ENCODE results near the gene FAM227B.
"Not testable (repeated sequence)": the region's sequence is repeated elsewhere in the genome, so short reads cannot be mapped to it uniquely, and the experiment has no call there.

The FAM227B gene

DNA sequence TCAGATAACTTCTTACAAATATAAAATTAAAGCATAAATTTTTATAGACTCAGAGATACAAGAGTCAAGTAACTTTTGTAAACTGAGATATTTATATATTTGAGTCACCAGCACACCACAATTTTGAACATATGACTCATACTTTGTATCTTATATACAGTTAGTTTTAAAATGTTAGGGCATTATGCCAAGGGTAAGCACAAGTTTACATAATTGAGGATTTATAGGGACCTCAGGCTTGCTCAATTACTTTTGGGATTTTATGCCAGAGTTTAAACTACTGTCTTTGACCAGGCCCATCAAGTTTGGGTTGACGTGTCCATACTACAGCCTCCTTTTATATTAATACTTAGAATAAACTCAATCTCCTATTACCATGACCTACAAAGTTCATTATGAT lies 205.0 kb downstream of the FAM227B start:
- no peak for DNase-seq (ENCODE audit: extremely low spot score)

DNA sequence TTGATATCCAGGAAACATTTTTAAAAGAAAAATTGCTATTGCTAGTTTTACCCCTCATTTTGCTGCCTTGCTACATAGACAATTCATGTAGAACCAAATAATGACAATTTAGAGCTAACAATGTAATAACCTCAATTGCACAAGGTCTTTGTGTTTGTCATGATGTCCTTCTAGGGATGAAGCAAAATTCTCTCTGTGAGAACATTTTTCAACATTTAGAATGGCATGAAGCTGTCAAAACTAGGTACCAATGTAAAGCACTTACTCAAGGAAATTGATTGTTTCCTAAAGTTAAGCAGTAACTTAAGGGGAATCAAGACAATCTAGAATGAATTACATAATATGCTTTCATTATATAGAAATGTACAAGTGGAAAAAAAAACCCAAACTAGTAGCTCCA lies 205.5 kb downstream of the FAM227B start:
- TF ChIP-seq CTCF (IDR thresholded peaks at IDR 0.05; ENCODE audit: control extremely low read depth, extremely low read depth, low read depth, missing control alignments): no peak
- ChIA-PET POLR2A (no interaction called here), CTCF (interaction anchor here (1.3 to 3.8 kb wide), 2 partner anchors 7 to 179 kb away, joined by 7 to 17 read pairs; partner anchors contain the start of gene FGF7)
- DNase-seq (ENCODE audit: extremely low spot score): no peak

More for the DNA sequence above, 205.0 kb downstream of the FAM227B start:
- POLR2A ChIA-PET: no interaction called here
- CTCF ChIA-PET: interaction anchor here (1.3 kb wide), 1 partner anchor 180 kb away, joined by 7 read pairs; no protein-coding TSS in a partner anchor
- no peak for TF ChIP-seq CTCF (IDR thresholded peaks at IDR 0.05; ENCODE audit: control extremely low read depth, extremely low read depth, low read depth, missing control alignments)

DNA sequence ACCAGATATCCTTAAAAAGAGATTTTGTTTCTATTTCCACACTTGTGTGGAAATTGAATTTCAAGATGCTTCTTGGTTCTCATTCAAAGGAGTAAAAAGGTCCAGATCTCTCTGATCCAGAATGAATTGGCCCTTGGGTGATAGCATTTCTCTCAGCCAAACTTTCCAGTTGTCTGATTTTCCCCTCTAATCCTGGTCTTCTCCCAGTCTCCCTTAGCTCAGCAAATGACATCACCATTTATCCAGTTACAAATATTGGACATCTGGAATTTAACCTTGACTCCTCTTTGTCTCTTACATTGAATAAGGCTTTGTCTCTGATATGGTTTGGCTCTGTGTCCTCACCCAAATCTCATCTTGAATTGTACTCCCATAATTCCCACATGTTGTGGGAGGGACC lies 207.8 kb downstream of the FAM227B start:
- DNase-seq (ENCODE audit: extremely low spot score): no peak
- no peak for TF ChIP-seq CTCF (IDR thresholded peaks at IDR 0.05; ENCODE audit: control extremely low read depth, extremely low read depth, low read depth, missing control alignments)
- CTCF ChIA-PET: interaction anchor here (3.8 kb wide), 1 partner anchor 9 kb away, joined by 17 read pairs; the partner anchor contains the start of gene FGF7
- POLR2A ChIA-PET: no interaction called here

GRCh38 chr15:49410641-49411040 lies 210.0 kb downstream of the FAM227B start:
- ChIA-PET POLR2A (no interaction called here), CTCF (interaction anchor here (0.6 to 1.4 kb wide), 3 partner anchors 11 to 27 kb away, joined by 3 read pairs; no protein-coding TSS in a partner anchor)
- no peak for DNase-seq (ENCODE audit: extremely low spot score)
- no peak for TF ChIP-seq CTCF (IDR thresholded peaks at IDR 0.05; ENCODE audit: control extremely low read depth, extremely low read depth, low read depth, missing control alignments)

DNA sequence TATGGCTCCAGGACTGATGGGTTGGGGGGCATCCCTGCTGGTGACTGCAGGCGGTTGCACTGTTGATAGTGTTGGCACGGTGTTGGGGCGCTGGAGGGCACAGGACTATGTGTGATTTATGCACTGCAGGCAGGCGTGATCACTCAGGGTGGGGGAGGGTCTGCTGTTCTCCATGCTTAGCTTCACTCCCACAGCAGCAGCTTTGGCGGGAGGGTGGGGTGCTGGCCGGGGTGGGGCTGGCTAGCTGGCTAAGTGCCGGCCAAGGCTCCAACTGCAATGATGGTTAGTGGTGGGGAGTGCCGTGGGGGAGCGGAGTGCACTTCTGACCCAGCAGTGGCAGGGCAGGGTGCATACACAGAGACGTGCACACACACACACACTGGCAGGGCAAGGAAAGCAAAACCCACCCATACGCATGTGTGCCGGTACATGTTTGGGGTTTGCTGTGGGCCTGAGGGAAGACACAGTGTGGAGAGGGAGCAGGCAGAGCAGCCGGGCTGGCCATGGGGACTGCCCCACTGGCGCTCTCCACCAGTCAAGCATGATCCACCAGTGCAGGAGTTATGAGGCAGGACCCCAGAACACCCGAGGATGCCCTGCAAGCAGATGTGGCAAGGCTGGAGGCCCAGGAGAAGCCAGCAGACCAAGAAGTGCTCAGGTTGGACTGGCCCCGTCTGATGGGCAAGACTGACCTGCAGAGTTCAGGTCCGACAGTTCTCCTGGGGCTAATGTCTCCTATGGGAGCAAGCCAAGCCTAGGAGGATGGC lies 214.1 kb downstream of the FAM227B start:
- ChIA-PET POLR2A (no interaction called here), CTCF (interaction anchor here (1.3 kb wide), 1 partner anchor 44 kb away, joined by 3 read pairs; no protein-coding TSS in a partner anchor)
- TF ChIP-seq CTCF (IDR thresholded peaks at IDR 0.05; ENCODE audit: control extremely low read depth, extremely low read depth, low read depth, missing control alignments): no peak
- DNase-seq (ENCODE audit: extremely low spot score): no peak

- CTCF ChIA-PET: interaction anchor here (1.6 to 2.2 kb wide), 2 partner anchors 18 to 20 kb away, joined by 5 to 7 read pairs; no protein-coding TSS in a partner anchor
Observed at GRCh38 chr15:49402515-49403296, 217.9 kb downstream of the FAM227B start.

More at GRCh38 chr15:49402515-49403296, 217.9 kb downstream of the FAM227B start:
- DNase-seq (ENCODE audit: extremely low spot score); POLR2A ChIA-PET: not testable (repeated sequence)
